Trophoblast cell (in vitro differentiated cells and primary cell): Measurements from ENCODE around the gene EEF1A2.

Experiments
- DNase-seq, 2 donors: peaks; one replicate each; pipeline ENCODE4 v3.0.0-alpha.2; 2016
- H2AFZ ChIP-seq: 2 replicates; pipeline ENCODE4 v1.6.1; 2013; ENCODE audit warnings: low read length, moderate library complexity, mild to moderate bottlenecking; ENCODE audit not compliant: insufficient read depth, poor library complexity
- H2AK5ac ChIP-seq: 2 replicates; pipeline ENCODE4 v1.6.1; 2013; ENCODE audit warnings: mild to moderate bottlenecking, low read length
- H2BK120ac ChIP-seq: 2 replicates; pipeline ENCODE4 v1.6.1; 2013; ENCODE audit warnings: low read length, mild to moderate bottlenecking, moderate library complexity; ENCODE audit not compliant: insufficient read depth, poor library complexity
- H2BK12ac ChIP-seq: 2 replicates; pipeline ENCODE4 v1.6.1; 2013; ENCODE audit warnings: mild to moderate bottlenecking, low read length, moderate library complexity
- H2BK5ac ChIP-seq: 2 replicates; pipeline ENCODE4 v1.6.1; 2013; ENCODE audit warnings: low read length, low read depth, moderate library complexity, mild to moderate bottlenecking; ENCODE audit not compliant: poor library complexity
- H3K14ac ChIP-seq: 2 replicates; pipeline ENCODE4 v1.6.1; 2013; ENCODE audit warnings: mild to moderate bottlenecking, low read length
- H3K18ac ChIP-seq: 2 replicates; pipeline ENCODE4 v1.6.1; 2013; ENCODE audit warnings: mild to moderate bottlenecking, low read length
- H3K23ac ChIP-seq: 2 replicates; pipeline ENCODE4 v1.6.1; 2013; ENCODE audit warnings: low read length
- H3K27ac ChIP-seq: 2 replicates; pipeline ENCODE4 v1.5.1; 2013; ENCODE audit warnings: low read depth, mild to moderate bottlenecking, inconsistent platforms, low read length, moderate library complexity
- H3K27me3 ChIP-seq: 2 replicates; pipeline ENCODE4 v1.6.1; 2013; ENCODE audit warnings: inconsistent platforms, mild to moderate bottlenecking, low read length, moderate library complexity; ENCODE audit not compliant: insufficient read depth
- H3K36me3 ChIP-seq, 2 experiments: 1 replicate in 1 of 2; 2 replicates in 1 of 2; pipeline ENCODE4 v1.6.1; 2013; ENCODE audit warnings: low read length in 2 of 2, mild to moderate bottlenecking in 2 of 2, moderate library complexity in 1 of 2; ENCODE audit not compliant: insufficient read depth in 2 of 2, control insufficient read depth in 1 of 2
- H3K4ac ChIP-seq: 2 replicates; pipeline ENCODE4 v1.6.1; 2013; ENCODE audit warnings: low read depth, mild to moderate bottlenecking, low read length, moderate library complexity
- H3K4me1 ChIP-seq, 2 experiments: 1 replicate in 1 of 2; 2 replicates in 1 of 2; pipeline ENCODE4 v1.6.1; 2013; ENCODE audit warnings: low read length in 2 of 2, mild to moderate bottlenecking in 2 of 2, moderate library complexity in 1 of 2; ENCODE audit not compliant: insufficient read depth in 2 of 2, control insufficient read depth in 1 of 2
- H3K4me2 ChIP-seq: 2 replicates; pipeline ENCODE4 v1.6.1; 2013; ENCODE audit warnings: inconsistent platforms, mild to moderate bottlenecking, low read length, moderate library complexity
- H3K4me3 ChIP-seq: 2 replicates; pipeline ENCODE4 v1.5.1; 2013; ENCODE audit warnings: mild to moderate bottlenecking, low read depth, low read length, inconsistent platforms
- H3K79me1 ChIP-seq: one replicate; pipeline ENCODE4 v1.6.1; 2013; ENCODE audit warnings: low read length
- H3K79me2 ChIP-seq: 2 replicates; pipeline ENCODE4 v1.6.1; 2013; ENCODE audit warnings: low read length, mild to moderate bottlenecking; ENCODE audit not compliant: control insufficient read depth, insufficient read depth, poor library complexity
- H3K9ac ChIP-seq: 2 replicates; pipeline ENCODE4 v1.6.1; 2013; ENCODE audit warnings: mild to moderate bottlenecking, low read length
- H3K9me3 ChIP-seq: 2 replicates; pipeline ENCODE4 v1.6.1; 2013; ENCODE audit warnings: low read depth, mild to moderate bottlenecking, control low read depth, inconsistent platforms, low read length; ENCODE audit not compliant: insufficient read depth
- H4K12ac ChIP-seq: 2 replicates; pipeline ENCODE4 v1.6.1; 2013; ENCODE audit warnings: low read depth, mild to moderate bottlenecking, low read length, moderate library complexity
- H4K8ac ChIP-seq: 2 replicates; pipeline ENCODE4 v1.6.1; 2013; ENCODE audit warnings: low read depth, mild to moderate bottlenecking, low read length, moderate library complexity
- H4K91ac ChIP-seq: one replicate; pipeline ENCODE4 v1.6.1; 2013; ENCODE audit warnings: low read depth, mild to moderate bottlenecking, low read length, moderate library complexity
- WGBS: extraction: QIAGEN DNeasy Blood & Tissue Kit; methylation state at CpG from one replicate; pipeline ENCODE4 v1.1.7; 2013; ENCODE audit warnings: missing lambda C conversion rate; ENCODE audit not compliant: insufficient read length, insufficient coverage; ENCODE audit errors: extremely low coverage; 5-methylcytosine and 5-hydroxymethylcytosine counted together

Gene EEF1A2

DNA sequence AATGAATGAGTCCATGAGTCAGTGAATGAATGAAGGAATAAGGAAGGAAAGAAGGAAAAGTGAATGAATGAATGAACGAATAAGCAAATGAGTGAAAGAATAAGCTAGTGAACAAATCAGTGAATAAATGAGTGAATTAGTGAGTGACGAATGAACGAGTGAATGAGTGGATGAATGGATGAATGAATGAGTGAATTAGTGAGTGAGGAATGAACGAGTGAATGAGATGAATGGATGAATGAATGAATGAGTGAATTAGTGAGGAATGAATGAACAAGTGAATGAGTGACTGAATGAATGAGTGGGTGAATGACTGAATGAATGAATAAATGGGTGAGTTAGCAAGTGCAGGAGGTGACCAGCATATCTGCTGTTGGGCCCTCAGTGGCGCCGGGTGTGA is 44.9 kb upstream of the EEF1A2 start:
- WGBS: 100% methylated on average over 4 of the region's 6 CpGs
- H3K18ac ChIP-seq: no peak overlapping the region
- peaks cover 0 to 6% of the 10 kb centered on the region in 2 experiments for H3K4me1 ChIP-seq
- H3K23ac ChIP-seq: no peak overlapping the region
- H2AK5ac ChIP-seq: no peak overlapping the region
- H2BK12ac ChIP-seq: no peak overlapping the region
- H3K79me1 ChIP-seq: no peaks in the 10 kb centered on the region
- no peak overlapping the region for H3K4ac ChIP-seq
- H3K36me3 ChIP-seq: no peaks in the 10 kb centered on the region
- no peaks in the 10 kb centered on the region for H3K9me3 ChIP-seq
- H2AFZ ChIP-seq: no peak overlapping the region
- H3K27ac ChIP-seq: no peak overlapping the region
- H3K14ac ChIP-seq: no peak overlapping the region
- H4K91ac ChIP-seq: no peak overlapping the region
- no peak overlapping the region for H2BK120ac ChIP-seq
- H3K4me2 ChIP-seq: no peak overlapping the region
- H4K8ac ChIP-seq: no peak overlapping the region
- no peak overlapping the region for H2BK5ac ChIP-seq
- H4K12ac ChIP-seq: no peak overlapping the region
- H3K4me3 ChIP-seq: no peak overlapping the region
- H3K27me3 ChIP-seq: no peaks in the 10 kb centered on the region
- no peak overlapping the region for H3K9ac ChIP-seq
- no peak for DNase-seq
- H3K79me2 ChIP-seq: no peaks in the 10 kb centered on the region

DNA sequence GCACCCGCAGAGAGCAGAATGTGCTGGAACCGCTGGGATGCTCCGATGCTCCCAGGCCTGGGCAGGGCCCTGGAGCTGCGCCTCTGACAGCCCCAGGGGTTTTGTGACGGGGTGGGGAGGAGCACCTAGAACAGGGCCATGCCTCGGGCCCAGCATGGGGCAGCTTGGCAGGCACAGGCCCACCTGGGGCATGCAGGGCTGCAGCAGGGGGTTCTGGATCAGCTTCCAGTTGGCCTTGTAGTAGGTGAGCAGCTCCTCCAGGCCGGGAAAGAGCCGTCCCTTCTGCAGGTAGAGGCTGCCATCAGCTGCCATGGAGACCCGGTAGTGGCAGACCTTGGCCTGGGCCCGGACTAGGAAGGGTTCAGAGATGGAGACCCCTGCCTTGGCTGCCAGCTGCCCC is 44.2 kb upstream of the EEF1A2 start:
- H3K4ac ChIP-seq: no peak overlapping the region
- peaks cover 0 to 6% of the 10 kb centered on the region in 2 experiments for H3K4me1 ChIP-seq
- WGBS: no CpG with 5 or more reads among the region's 10 CpGs
- no peak overlapping the region for H4K91ac ChIP-seq
- H2BK5ac ChIP-seq: no peak overlapping the region
- H3K18ac ChIP-seq: no peak overlapping the region
- no peak overlapping the region for H3K14ac ChIP-seq
- no peaks in the 10 kb centered on the region for H3K9me3 ChIP-seq
- H3K27me3 ChIP-seq: no peaks in the 10 kb centered on the region
- no peak overlapping the region for H4K8ac ChIP-seq
- H3K79me1 ChIP-seq: no peaks in the 10 kb centered on the region
- H3K4me2 ChIP-seq: no peak overlapping the region
- no peak overlapping the region for H3K23ac ChIP-seq
- no peak for DNase-seq
- H2AFZ ChIP-seq: no peak overlapping the region
- no peak overlapping the region for H3K27ac ChIP-seq
- H2AK5ac ChIP-seq: no peak overlapping the region
- H2BK12ac ChIP-seq: no peak overlapping the region
- no peaks in the 10 kb centered on the region for H3K79me2 ChIP-seq
- no peak overlapping the region for H3K4me3 ChIP-seq
- no peak overlapping the region for H4K12ac ChIP-seq
- no peak overlapping the region for H2BK120ac ChIP-seq
- H3K36me3 ChIP-seq: no peaks in the 10 kb centered on the region
- H3K9ac ChIP-seq: no peak overlapping the region

DNA sequence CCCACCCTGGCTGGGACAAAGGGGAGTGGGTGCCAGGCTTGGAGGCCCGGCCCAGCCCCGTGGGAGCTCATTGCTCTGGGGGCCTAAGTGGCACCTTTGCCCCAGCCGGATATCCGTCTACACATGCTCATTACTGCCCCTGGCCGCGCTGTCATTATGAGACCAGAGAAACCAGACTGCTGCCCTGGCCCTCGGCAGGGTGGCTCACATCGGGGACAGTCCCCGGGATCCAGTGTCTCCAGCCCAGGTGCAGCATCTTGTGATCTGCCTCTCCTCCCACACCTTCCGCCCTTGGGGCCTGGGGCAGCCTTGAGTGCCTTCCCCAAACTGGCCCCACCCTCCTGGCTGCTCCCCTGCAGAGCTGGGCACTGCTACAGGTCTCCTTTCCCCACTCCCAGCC is 43.8 kb upstream of the EEF1A2 start:
- Histone ChIP-seq H3K9ac (no peak overlapping the region), H3K27ac (no peak overlapping the region), H3K36me3 (no peaks in the 10 kb centered on the region), H3K4ac (no peak overlapping the region), H2BK5ac (no peak overlapping the region), H3K79me2 (no peaks in the 10 kb centered on the region), H2AK5ac (no peak overlapping the region), H2AFZ (no peak overlapping the region), H3K14ac (no peak overlapping the region), H4K12ac (no peak overlapping the region), H2BK120ac (no peak overlapping the region), H3K4me1 (peaks cover 0 to 7% of the 10 kb centered on the region in 2 experiments), H3K23ac (no peak overlapping the region), H3K9me3 (no peaks in the 10 kb centered on the region), H4K8ac (no peak overlapping the region), H3K27me3 (no peaks in the 10 kb centered on the region), H3K79me1 (no peaks in the 10 kb centered on the region), H3K4me2 (no peak overlapping the region), H3K18ac (no peak overlapping the region), H3K4me3 (no peak overlapping the region), H4K91ac (no peak overlapping the region), H2BK12ac (no peak overlapping the region)
- WGBS: no CpG with 5 or more reads among the region's 10 CpGs
- DNase-seq: no peak

DNA sequence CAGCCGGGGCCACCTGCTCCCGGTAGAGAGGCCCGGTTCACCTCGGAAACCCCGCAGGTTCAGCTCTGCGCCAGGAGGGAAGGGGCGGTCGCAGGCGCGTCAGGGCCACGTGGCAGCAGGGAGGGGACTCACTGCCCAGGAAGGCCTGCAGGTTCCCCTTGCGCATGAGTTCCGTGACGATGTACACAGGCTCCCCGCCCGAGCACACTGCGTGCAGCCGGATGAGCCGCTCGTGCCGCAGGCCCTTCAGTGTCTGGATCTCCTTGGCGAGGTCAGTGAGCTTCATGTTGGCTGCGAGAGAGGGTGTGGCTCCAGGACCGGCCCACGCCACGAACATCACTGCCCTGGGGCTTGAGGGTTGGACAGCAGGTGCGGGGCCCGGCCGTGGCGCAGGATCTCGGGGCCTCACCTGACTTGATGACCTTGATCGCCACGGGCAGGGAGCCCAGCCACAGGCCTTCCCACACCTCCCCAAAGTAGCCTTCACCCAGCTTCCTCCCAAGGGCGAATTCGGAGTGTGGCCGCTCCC is 43.2 kb upstream of the EEF1A2 start:
- Histone ChIP-seq H3K79me2 (no peaks in the 10 kb centered on the region), H3K23ac (no peak overlapping the region), H4K91ac (no peak overlapping the region), H3K9ac (no peak overlapping the region), H3K4me3 (no peak overlapping the region), H3K14ac (no peak overlapping the region), H3K36me3 (no peaks in the 10 kb centered on the region), H3K4me2 (no peak overlapping the region), H3K4ac (no peak overlapping the region), H2BK5ac (no peak overlapping the region), H4K8ac (no peak overlapping the region), H2AFZ (no peak overlapping the region), H3K27ac (no peak overlapping the region), H2BK12ac (no peak overlapping the region), H3K18ac (no peak overlapping the region), H3K9me3 (no peaks in the 10 kb centered on the region), H3K79me1 (no peaks in the 10 kb centered on the region), H2AK5ac (no peak overlapping the region), H4K12ac (no peak overlapping the region), H2BK120ac (no peak overlapping the region), H3K27me3 (no peaks in the 10 kb centered on the region), H3K4me1 (peaks cover 0 to 8% of the 10 kb centered on the region in 2 experiments)
- WGBS: no CpG with 5 or more reads among the region's 36 CpGs
- no peak for DNase-seq
